HEK293 (cell line): ENCODE measurements around the gene KCNK6.

Experiments
- GLIS1 ChIP-seq: fragments of 450-650 bp; formaldehyde crosslinking; IDR thresholded peaks from 2 replicates; pipeline ENCODE4 v1.5.1; 2016; ENCODE audit warnings: missing biosample characterization, missing genetic modification characterization
- KLF7 ChIP-seq: fragments of 450-650 bp; formaldehyde crosslinking; IDR thresholded peaks from 2 replicates; pipeline ENCODE4 v1.5.1; 2016; ENCODE audit warnings: missing biosample characterization, missing genetic modification characterization, borderline replicate concordance
- KLF9 ChIP-seq: fragments of 450-650 bp; formaldehyde crosslinking; IDR thresholded peaks from 2 replicates; pipeline ENCODE4 v1.5.1; 2016; ENCODE audit warnings: missing biosample characterization, missing genetic modification characterization, low read depth
- SP7 ChIP-seq: fragments of 450-650 bp; formaldehyde crosslinking; IDR thresholded peaks from 2 replicates; pipeline ENCODE4 v1.5.1; 2016; ENCODE audit warnings: missing biosample characterization, missing genetic modification characterization
- WT1 ChIP-seq: fragments of 450-650 bp; formaldehyde crosslinking; IDR thresholded peaks from 2 replicates; pipeline ENCODE4 v1.5.1; 2016; ENCODE audit warnings: missing biosample characterization, missing genetic modification characterization
- ZBTB6 ChIP-seq: fragments of 450-650 bp; formaldehyde crosslinking; IDR thresholded peaks from 2 replicates; pipeline ENCODE4 v1.5.1; 2017; ENCODE audit warnings: missing biosample characterization, missing genetic modification characterization
- ZFP69B ChIP-seq: fragments of 450-650 bp; formaldehyde crosslinking; IDR thresholded peaks from 2 replicates; pipeline ENCODE4 v1.5.1; 2016; ENCODE audit warnings: missing biosample characterization, missing genetic modification characterization
- ZIC2 ChIP-seq: fragments of 450-650 bp; formaldehyde crosslinking; IDR thresholded peaks from 2 replicates; pipeline ENCODE4 v1.5.1; 2016; ENCODE audit warnings: missing biosample characterization, missing genetic modification characterization
- ZNF24 ChIP-seq: fragments of 450-650 bp; formaldehyde crosslinking; IDR thresholded peaks from 2 replicates; pipeline ENCODE4 v1.5.1; 2016; ENCODE audit warnings: missing biosample characterization, missing genetic modification characterization
- ZNF280D ChIP-seq: fragments of 450-650 bp; formaldehyde crosslinking; IDR thresholded peaks from 2 replicates; pipeline ENCODE4 v1.5.1; 2016; ENCODE audit warnings: missing biosample characterization, missing genetic modification characterization
- ZNF302 ChIP-seq: fragments of 450-650 bp; formaldehyde crosslinking; IDR thresholded peaks from 2 replicates; pipeline ENCODE4 v1.5.1; 2016; ENCODE audit warnings: missing biosample characterization, missing genetic modification characterization, low read depth
- ZNF341 ChIP-seq: fragments of 450-650 bp; formaldehyde crosslinking; IDR thresholded peaks from 2 replicates; pipeline ENCODE4; 2016; ENCODE audit warnings: low read depth, missing biosample characterization, missing genetic modification characterization
- ZNF354C ChIP-seq: fragments of 450-650 bp; formaldehyde crosslinking; IDR thresholded peaks from 2 replicates; pipeline ENCODE4 v1.5.1; 2016; ENCODE audit warnings: missing biosample characterization, missing genetic modification characterization, low read depth, borderline replicate concordance
- ZNF366 ChIP-seq: fragments of 450-650 bp; formaldehyde crosslinking; conservative IDR thresholded peaks from 2 replicates; pipeline ENCODE4 v1.5.1; 2016; ENCODE audit warnings: missing biosample characterization, missing genetic modification characterization
- ZNF398 ChIP-seq: fragments of 450-650 bp; formaldehyde crosslinking; IDR thresholded peaks from 2 replicates; pipeline ENCODE4 v1.5.1; 2017; ENCODE audit warnings: missing biosample characterization, missing genetic modification characterization
- ZNF48 ChIP-seq: fragments of 450-650 bp; formaldehyde crosslinking; IDR thresholded peaks from 2 replicates; pipeline ENCODE4 v1.5.1; 2016; ENCODE audit warnings: missing biosample characterization, missing genetic modification characterization
- ZNF660 ChIP-seq: fragments of 450-650 bp; IDR thresholded peaks from 2 replicates; pipeline ENCODE4 v1.5.1; 2018; ENCODE audit warnings: missing biosample characterization, mild to moderate bottlenecking, missing genetic modification characterization
- ZNF747 ChIP-seq: fragments of 450-650 bp; formaldehyde crosslinking; IDR thresholded peaks from 2 replicates; pipeline ENCODE4 v1.5.1; 2016; ENCODE audit warnings: missing biosample characterization, missing genetic modification characterization
- TF ChIP-seq, protein P1 (sequence below): fragments of 450-650 bp; IDR thresholded peaks from 2 replicates; pipeline ENCODE4 v1.5.1; 2018; ENCODE audit warnings: missing biosample characterization, missing genetic modification characterization
- TF ChIP-seq, protein P2 (sequence below): fragments of 450-650 bp; formaldehyde crosslinking; IDR thresholded peaks from 2 replicates; pipeline ENCODE4 v1.5.1; 2016; ENCODE audit warnings: missing biosample characterization, missing genetic modification characterization
- TF ChIP-seq, protein P3 (sequence below): fragments of 450-650 bp; formaldehyde crosslinking; IDR thresholded peaks from 2 replicates; pipeline ENCODE4 v1.5.1; 2016; ENCODE audit warnings: missing biosample characterization, missing genetic modification characterization
- TF ChIP-seq, protein P4 (sequence below): fragments of 450-650 bp; formaldehyde crosslinking; IDR thresholded peaks from 2 replicates; pipeline ENCODE4 v1.5.1; 2016; ENCODE audit warnings: missing biosample characterization, missing genetic modification characterization

The KCNK6 gene

DNA sequence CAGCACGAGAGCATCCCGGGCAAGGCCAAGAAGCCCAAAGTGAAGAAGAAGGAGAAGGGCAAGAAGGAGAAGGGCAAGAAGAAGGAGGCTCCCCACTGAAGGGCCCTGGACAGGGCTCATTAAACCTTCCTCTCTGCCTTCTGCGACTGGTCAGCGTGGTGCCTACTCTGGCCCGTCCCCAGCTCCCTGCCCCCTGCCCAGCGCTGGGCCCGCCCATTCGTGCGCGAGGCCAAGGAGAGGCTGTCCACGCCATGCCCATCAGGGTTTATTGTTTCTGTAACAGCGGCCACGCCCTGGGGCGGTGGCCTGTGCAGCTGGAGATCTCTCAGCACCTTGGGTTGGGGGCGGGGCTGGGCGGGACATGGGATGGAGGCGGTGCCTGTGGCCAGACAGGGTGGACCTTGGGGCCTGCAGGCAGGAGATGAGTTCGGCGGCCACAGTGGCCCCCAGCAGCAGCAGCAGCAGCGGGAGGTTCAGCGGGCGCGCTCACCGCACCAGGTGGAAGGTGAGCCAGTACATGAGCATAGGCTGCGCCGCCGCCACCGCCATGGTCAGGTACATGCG, 14.7 kb upstream of the KCNK6 start (continued):
- TF ChIP-seq ZNF366 (0 out of 2 replicates have a peak, but pooled peaks have one; percentile 21), ZNF24 (tag by site-specific recombination) (no peak), ZFP69B (tag by site-specific recombination) (0 out of 2 replicates have a peak, but pooled peaks have one; percentile 35), KLF9 (peak; percentile 40; the same call in 1 of the 2 replicates), ZNF354C (tag by site-specific recombination) (no peak), GLIS1 (tag by site-specific recombination) (peak; percentile 51; the same call in 1 of the 2 replicates), WT1 (tag by site-specific recombination) (peak; percentile 39; the same call in 1 of the 2 replicates), ZBTB6 (tag by site-specific recombination) (no peak), ZNF747 (tag by site-specific recombination) (no peak), ZNF660 (tag by site-specific recombination) (no peak), ZNF341 (tag by site-specific recombination) (0 out of 2 replicates have a peak, but pooled peaks have one; percentile 14), ZNF280D (tag by site-specific recombination) (no peak), KLF7 (tag by site-specific recombination) (peak; percentile 98; the same call in 1 of the 2 replicates), ZNF398 (tag by site-specific recombination) (no peak), ZNF48 (tag by site-specific recombination) (no peak), ZNF302 (tag by site-specific recombination) (no peak), ZIC2 (peak; percentile 54), SP7 (0 out of 2 replicates have a peak, but pooled peaks have one; percentile 13)
- TF ChIP-seq, protein P1, sequence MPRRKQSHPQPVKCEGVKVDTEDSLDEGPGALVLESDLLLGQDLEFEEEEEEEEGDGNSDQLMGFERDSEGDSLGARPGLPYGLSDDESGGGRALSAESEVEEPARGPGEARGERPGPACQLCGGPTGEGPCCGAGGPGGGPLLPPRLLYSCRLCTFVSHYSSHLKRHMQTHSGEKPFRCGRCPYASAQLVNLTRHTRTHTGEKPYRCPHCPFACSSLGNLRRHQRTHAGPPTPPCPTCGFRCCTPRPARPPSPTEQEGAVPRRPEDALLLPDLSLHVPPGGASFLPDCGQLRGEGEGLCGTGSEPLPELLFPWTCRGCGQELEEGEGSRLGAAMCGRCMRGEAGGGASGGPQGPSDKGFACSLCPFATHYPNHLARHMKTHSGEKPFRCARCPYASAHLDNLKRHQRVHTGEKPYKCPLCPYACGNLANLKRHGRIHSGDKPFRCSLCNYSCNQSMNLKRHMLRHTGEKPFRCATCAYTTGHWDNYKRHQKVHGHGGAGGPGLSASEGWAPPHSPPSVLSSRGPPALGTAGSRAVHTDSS (tag by site-specific recombination) = no peak
- TF ChIP-seq, protein P2, sequence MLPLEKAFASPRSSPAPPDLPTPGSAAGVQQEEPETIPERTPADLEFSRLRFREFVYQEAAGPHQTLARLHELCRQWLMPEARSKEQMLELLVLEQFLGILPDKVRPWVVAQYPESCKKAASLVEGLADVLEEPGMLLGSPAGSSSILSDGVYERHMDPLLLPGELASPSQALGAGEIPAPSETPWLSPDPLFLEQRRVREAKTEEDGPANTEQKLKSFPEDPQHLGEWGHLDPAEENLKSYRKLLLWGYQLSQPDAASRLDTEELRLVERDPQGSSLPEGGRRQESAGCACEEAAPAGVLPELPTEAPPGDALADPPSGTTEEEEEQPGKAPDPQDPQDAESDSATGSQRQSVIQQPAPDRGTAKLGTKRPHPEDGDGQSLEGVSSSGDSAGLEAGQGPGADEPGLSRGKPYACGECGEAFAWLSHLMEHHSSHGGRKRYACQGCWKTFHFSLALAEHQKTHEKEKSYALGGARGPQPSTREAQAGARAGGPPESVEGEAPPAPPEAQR (tag by site-specific recombination) = no peak
- TF ChIP-seq, protein P3, sequence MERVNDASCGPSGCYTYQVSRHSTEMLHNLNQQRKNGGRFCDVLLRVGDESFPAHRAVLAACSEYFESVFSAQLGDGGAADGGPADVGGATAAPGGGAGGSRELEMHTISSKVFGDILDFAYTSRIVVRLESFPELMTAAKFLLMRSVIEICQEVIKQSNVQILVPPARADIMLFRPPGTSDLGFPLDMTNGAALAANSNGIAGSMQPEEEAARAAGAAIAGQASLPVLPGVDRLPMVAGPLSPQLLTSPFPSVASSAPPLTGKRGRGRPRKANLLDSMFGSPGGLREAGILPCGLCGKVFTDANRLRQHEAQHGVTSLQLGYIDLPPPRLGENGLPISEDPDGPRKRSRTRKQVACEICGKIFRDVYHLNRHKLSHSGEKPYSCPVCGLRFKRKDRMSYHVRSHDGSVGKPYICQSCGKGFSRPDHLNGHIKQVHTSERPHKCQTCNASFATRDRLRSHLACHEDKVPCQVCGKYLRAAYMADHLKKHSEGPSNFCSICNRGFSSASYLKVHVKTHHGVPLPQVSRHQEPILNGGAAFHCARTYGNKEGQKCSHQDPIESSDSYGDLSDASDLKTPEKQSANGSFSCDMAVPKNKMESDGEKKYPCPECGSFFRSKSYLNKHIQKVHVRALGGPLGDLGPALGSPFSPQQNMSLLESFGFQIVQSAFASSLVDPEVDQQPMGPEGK = peak; percentile 34; the same call in 1 of the 2 replicates
- TF ChIP-seq, protein P4, sequence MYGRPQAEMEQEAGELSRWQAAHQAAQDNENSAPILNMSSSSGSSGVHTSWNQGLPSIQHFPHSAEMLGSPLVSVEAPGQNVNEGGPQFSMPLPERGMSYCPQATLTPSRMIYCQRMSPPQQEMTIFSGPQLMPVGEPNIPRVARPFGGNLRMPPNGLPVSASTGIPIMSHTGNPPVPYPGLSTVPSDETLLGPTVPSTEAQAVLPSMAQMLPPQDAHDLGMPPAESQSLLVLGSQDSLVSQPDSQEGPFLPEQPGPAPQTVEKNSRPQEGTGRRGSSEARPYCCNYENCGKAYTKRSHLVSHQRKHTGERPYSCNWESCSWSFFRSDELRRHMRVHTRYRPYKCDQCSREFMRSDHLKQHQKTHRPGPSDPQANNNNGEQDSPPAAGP (tag by site-specific recombination) = peak; percentile 94
- TF ChIP-seq, all 188 proteins: peak for 17
